ENCODE results near the gene NCK1.
A peak's percentile ranks its signal among the peaks of the same experiment; 100 is the strongest.
"Not testable (repeated sequence)": the region's sequence is repeated elsewhere in the genome, so short reads cannot be mapped to it uniquely, and the experiment has no call there.

NCK1 gene

DNA sequence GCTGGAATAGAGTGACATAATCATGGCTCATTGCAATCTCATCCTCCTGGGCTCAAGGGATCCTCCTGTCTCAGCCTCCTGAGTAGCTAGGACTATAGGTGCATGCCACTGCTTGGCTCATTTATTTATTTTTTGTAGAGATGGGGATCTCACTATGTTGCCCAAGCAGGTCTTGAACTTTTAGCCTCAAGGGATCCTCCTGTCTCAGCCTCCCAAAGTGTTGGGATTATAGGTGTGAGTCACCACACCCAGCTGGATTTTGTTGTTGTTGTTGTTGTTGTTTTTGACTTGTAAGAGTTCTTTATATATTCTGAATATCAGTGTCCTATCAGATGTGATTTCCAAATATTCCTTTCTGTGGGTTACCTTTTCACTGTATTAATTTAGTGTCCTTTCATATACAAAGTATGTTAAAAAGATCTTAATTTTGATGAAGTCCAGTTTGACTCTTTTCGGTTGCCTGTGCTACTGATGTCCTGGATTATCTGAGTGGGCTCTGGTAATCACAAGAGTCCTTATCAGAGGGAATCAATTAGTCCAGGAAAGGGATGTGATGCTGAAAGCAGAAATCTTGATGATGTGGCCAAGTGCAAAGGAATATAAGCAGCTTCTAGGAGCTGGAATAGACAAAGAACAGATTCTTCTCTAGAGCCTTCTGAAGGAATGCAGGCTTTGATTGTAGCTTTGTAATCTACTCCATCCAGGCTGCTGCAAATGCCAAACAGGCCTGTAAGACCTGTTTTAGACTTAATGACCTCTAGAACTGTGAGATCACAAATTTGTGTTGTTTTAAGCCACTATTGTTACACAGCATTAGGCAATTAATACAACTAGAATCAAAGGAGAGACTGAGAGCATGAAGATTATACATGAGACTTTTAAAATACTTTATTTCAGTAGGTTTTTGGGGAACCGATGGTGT is 30.2 kb downstream of the NCK1 start:
- WGBS (ENCODE audit: extremely low coverage, insufficient coverage, low lambda C conversion rate), result no CpG with 5 or more reads among the region's 2 CpGs
- DNase-seq, result peak; percentile 45

GRCh38 chr3:136893848-136894443 is 31.9 kb downstream of the NCK1 start:
- no peak overlapping the region for H3K9ac ChIP-seq (ENCODE audit: low read length)
- no peak overlapping the region for H3K18ac ChIP-seq (ENCODE audit: low read length)
- H3K79me2 ChIP-seq (ENCODE audit: control insufficient read depth, insufficient read depth, low read length), result peaks cover 34% of the 10 kb centered on the region
- H2BK120ac ChIP-seq (ENCODE audit: low read depth, low read length), result no peak overlapping the region
- WGBS (ENCODE audit: extremely low coverage, insufficient coverage, low lambda C conversion rate), result no CpG with 5 or more reads among the region's 5 CpGs
- no peak overlapping the region for H2BK15ac ChIP-seq (replicated peaks; ENCODE audit: low read depth)
- no peak overlapping the region for H4K5ac ChIP-seq (ENCODE audit: low read length)
- peak; percentile 63 for DNase-seq
- H3K4me1 ChIP-seq (ENCODE audit: control insufficient read depth, low read depth, low read length), result peaks cover 4% of the 10 kb centered on the region
- no peak overlapping the region for H3K56ac ChIP-seq (ENCODE audit: low read length)
- H3K4ac ChIP-seq (ENCODE audit: low read depth, low read length), result no peak overlapping the region
- H3K23ac ChIP-seq (ENCODE audit: low read length), result no peak overlapping the region
- H2AK5ac ChIP-seq (ENCODE audit: low read length), result no peak overlapping the region
- H3K36me3 ChIP-seq (ENCODE audit: control insufficient read depth, insufficient read depth, low read length), result no peaks in the 10 kb centered on the region
- no peak overlapping the region for H3K4me2 ChIP-seq (ENCODE audit: low read length)
- H3K79me1 ChIP-seq (ENCODE audit: low read length), result peaks cover 7% of the 10 kb centered on the region
- no peak overlapping the region for H3K27ac ChIP-seq (ENCODE audit: low read depth, low read length)
- no peak overlapping the region for H2BK5ac ChIP-seq (ENCODE audit: low read length)
- no peak overlapping the region for H3K4me3 ChIP-seq (ENCODE audit: low read length)
- no peaks in the 10 kb centered on the region for H3K27me3 ChIP-seq (ENCODE audit: insufficient read depth, low read length, poor library complexity)
- H4K8ac ChIP-seq (ENCODE audit: low read depth, low read length), result no peak overlapping the region

More for the DNA sequence above, 30.2 kb downstream of the NCK1 start:
- no peak overlapping the region for H3K56ac ChIP-seq (ENCODE audit: low read length)
- H3K4me2 ChIP-seq (ENCODE audit: low read length), result no peak overlapping the region
- H3K27ac ChIP-seq (ENCODE audit: low read depth, low read length), result no peak overlapping the region
- H3K23ac ChIP-seq (ENCODE audit: low read length), result no peak overlapping the region
- H3K79me2 ChIP-seq (ENCODE audit: control insufficient read depth, insufficient read depth, low read length), result peaks cover 36% of the 10 kb centered on the region
- H3K4me3 ChIP-seq (ENCODE audit: low read length), result no peak overlapping the region
- no peak overlapping the region for H3K18ac ChIP-seq (ENCODE audit: low read length)
- peaks cover 7% of the 10 kb centered on the region for H3K79me1 ChIP-seq (ENCODE audit: low read length)
- H3K9ac ChIP-seq (ENCODE audit: low read length), result no peak overlapping the region
- no peaks in the 10 kb centered on the region for H3K27me3 ChIP-seq (ENCODE audit: insufficient read depth, low read length, poor library complexity)
- H3K4me1 ChIP-seq (ENCODE audit: control insufficient read depth, low read depth, low read length), result peaks cover 4% of the 10 kb centered on the region
- H2AK5ac ChIP-seq (ENCODE audit: low read length), result no peak overlapping the region
- H4K8ac ChIP-seq (ENCODE audit: low read depth, low read length), result no peak overlapping the region
- H2BK120ac ChIP-seq (ENCODE audit: low read depth, low read length), result no peak overlapping the region
- H3K36me3 ChIP-seq (ENCODE audit: control insufficient read depth, insufficient read depth, low read length), result no peaks in the 10 kb centered on the region
- H3K4ac ChIP-seq (ENCODE audit: low read depth, low read length), result no peak overlapping the region
- no peak overlapping the region for H4K5ac ChIP-seq (ENCODE audit: low read length)
- H2BK15ac ChIP-seq (replicated peaks; ENCODE audit: low read depth), result no peak overlapping the region
- H2BK5ac ChIP-seq (ENCODE audit: low read length), result no peak overlapping the region

- H3K27ac ChIP-seq (ENCODE audit: low read depth, low read length); H3K4me1 ChIP-seq (ENCODE audit: control insufficient read depth, low read depth, low read length); H2BK5ac ChIP-seq (ENCODE audit: low read length); H3K9ac ChIP-seq (ENCODE audit: low read length); H3K23ac ChIP-seq (ENCODE audit: low read length); H3K4ac ChIP-seq (ENCODE audit: low read depth, low read length); H3K18ac ChIP-seq (ENCODE audit: low read length); H3K36me3 ChIP-seq (ENCODE audit: control insufficient read depth, insufficient read depth, low read length); H3K4me3 ChIP-seq (ENCODE audit: low read length); H3K79me1 ChIP-seq (ENCODE audit: low read length); H3K56ac ChIP-seq (ENCODE audit: low read length); H2BK120ac ChIP-seq (ENCODE audit: low read depth, low read length); H2BK15ac ChIP-seq (replicated peaks; ENCODE audit: low read depth); H4K5ac ChIP-seq (ENCODE audit: low read length); H2AK5ac ChIP-seq (ENCODE audit: low read length); H4K8ac ChIP-seq (ENCODE audit: low read depth, low read length); H3K4me2 ChIP-seq (ENCODE audit: low read length); H3K27me3 ChIP-seq (ENCODE audit: insufficient read depth, low read length, poor library complexity); DNase-seq: not testable (repeated sequence)
- peaks cover 28% of the 10 kb centered on the region for H3K79me2 ChIP-seq (ENCODE audit: control insufficient read depth, insufficient read depth, low read length)
- no CpG with 5 or more reads among the region's 1 CpG for WGBS (ENCODE audit: extremely low coverage, insufficient coverage, low lambda C conversion rate)
Observed at GRCh38 chr3:136897171-136897570, 35.2 kb downstream of the NCK1 start.

DNA sequence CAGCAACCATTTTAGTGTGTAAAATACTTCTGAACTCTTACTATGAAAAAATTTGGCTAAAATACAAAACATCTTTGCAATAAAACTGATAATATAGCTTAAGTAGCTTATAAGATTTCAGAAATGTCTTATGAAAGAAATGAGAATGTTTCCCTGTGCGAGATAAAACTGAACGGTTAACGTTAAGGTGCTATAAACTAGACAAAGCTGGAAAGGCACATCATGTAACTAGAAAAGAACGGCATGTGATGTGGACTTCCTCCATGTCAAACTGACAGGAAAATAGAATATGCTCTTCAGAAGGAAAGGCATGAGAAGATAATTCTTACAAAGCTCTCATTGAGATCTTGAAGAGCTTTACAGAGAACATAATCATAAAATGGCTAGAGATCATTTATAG is 36.5 kb downstream of the NCK1 start:
- Histone ChIP-seq H2BK15ac (replicated peaks; ENCODE audit: low read depth) (no peak overlapping the region), H3K79me2 (ENCODE audit: control insufficient read depth, insufficient read depth, low read length) (peaks cover 25% of the 10 kb centered on the region), H4K8ac (ENCODE audit: low read depth, low read length) (no peak overlapping the region), H2BK5ac (ENCODE audit: low read length) (no peak overlapping the region), H3K23ac (ENCODE audit: low read length) (no peak overlapping the region), H3K4me3 (ENCODE audit: low read length) (no peak overlapping the region), H2AK5ac (ENCODE audit: low read length) (no peak overlapping the region), H3K79me1 (ENCODE audit: low read length) (peaks cover 4% of the 10 kb centered on the region), H3K56ac (ENCODE audit: low read length) (no peak overlapping the region), H3K27me3 (ENCODE audit: insufficient read depth, low read length, poor library complexity) (no peaks in the 10 kb centered on the region), H3K4me2 (ENCODE audit: low read length) (no peak overlapping the region), H3K4ac (ENCODE audit: low read depth, low read length) (no peak overlapping the region), H4K5ac (ENCODE audit: low read length) (no peak overlapping the region), H3K18ac (ENCODE audit: low read length) (no peak overlapping the region), H2BK120ac (ENCODE audit: low read depth, low read length) (no peak overlapping the region), H3K36me3 (ENCODE audit: control insufficient read depth, insufficient read depth, low read length) (no peaks in the 10 kb centered on the region), H3K4me1 (ENCODE audit: control insufficient read depth, low read depth, low read length) (peaks cover 4% of the 10 kb centered on the region), H3K9ac (ENCODE audit: low read length) (no peak overlapping the region), H3K27ac (ENCODE audit: low read depth, low read length) (no peak overlapping the region)
- no CpG with 5 or more reads among the region's 4 CpGs for WGBS (ENCODE audit: extremely low coverage, insufficient coverage, low lambda C conversion rate)
- no peak for DNase-seq

- Histone ChIP-seq H2BK120ac (ENCODE audit: low read depth, low read length) (no peak overlapping the region), H3K79me1 (ENCODE audit: low read length) (peaks cover 4% of the 10 kb centered on the region), H3K4me3 (ENCODE audit: low read length) (no peak overlapping the region), H3K4me1 (ENCODE audit: control insufficient read depth, low read depth, low read length) (peaks cover 1% of the 10 kb centered on the region), H3K9ac (ENCODE audit: low read length) (no peak overlapping the region), H3K56ac (ENCODE audit: low read length) (no peak overlapping the region), H3K27me3 (ENCODE audit: insufficient read depth, low read length, poor library complexity) (no peaks in the 10 kb centered on the region), H2AK5ac (ENCODE audit: low read length) (no peak overlapping the region), H2BK5ac (ENCODE audit: low read length) (no peak overlapping the region), H2BK15ac (replicated peaks; ENCODE audit: low read depth) (no peak overlapping the region), H3K27ac (ENCODE audit: low read depth, low read length) (no peak overlapping the region), H3K4me2 (ENCODE audit: low read length) (no peak overlapping the region), H3K79me2 (ENCODE audit: control insufficient read depth, insufficient read depth, low read length) (peaks cover 23% of the 10 kb centered on the region), H4K8ac (ENCODE audit: low read depth, low read length) (no peak overlapping the region), H3K23ac (ENCODE audit: low read length) (no peak overlapping the region), H4K5ac (ENCODE audit: low read length) (no peak overlapping the region), H3K36me3 (ENCODE audit: control insufficient read depth, insufficient read depth, low read length) (no peaks in the 10 kb centered on the region), H3K4ac (ENCODE audit: low read depth, low read length) (no peak overlapping the region), H3K18ac (ENCODE audit: low read length) (no peak overlapping the region)
- WGBS (ENCODE audit: extremely low coverage, insufficient coverage, low lambda C conversion rate), result no CpG with 5 or more reads among the region's 2 CpGs
- DNase-seq, result peak; percentile 25
Observed at GRCh38 chr3:136898954-136899353, 36.9 kb downstream of the NCK1 start.
